K562 (cell line): Measurements from ENCODE around the gene EGFL7. TPM values are rescaled to one million over a fixed set of nuclear protein-coding genes. Genes with fewer than 3 reads are reported as not detected.
A peak's percentile ranks its signal among the peaks of the same experiment; 100 is the strongest.

ENCODE experiments used
- ASH1L ChIP-seq: fragments of 450-650 bp; IDR thresholded peaks from 2 replicates; pipeline ENCODE4 v1.6.1; 2018; ENCODE audit warnings: borderline replicate concordance, mild to moderate bottlenecking, low read depth; ENCODE audit not compliant: partially characterized antibody
- BDP1 ChIP-seq: IDR thresholded peaks from 3 replicates; pipeline ENCODE4 v1.6.1; 2011; ENCODE audit not compliant: insufficient read length, insufficient read depth
- BRD4 ChIP-seq: fragments of 200-600 bp; sonication (generic); IDR thresholded peaks from 2 replicates; pipeline ENCODE4 v1.6.1; 2017; ENCODE audit warnings: inconsistent platforms
- CHD2 ChIP-seq: IDR thresholded peaks from 2 replicates; pipeline ENCODE4 v1.6.1; 2011; ENCODE audit warnings: low read depth, low read length
- FOXK2 ChIP-seq, 2 experiments: fragments of 450-650 bp; IDR thresholded peaks in 1 of 2; conservative IDR thresholded peaks in 1 of 2; 2 replicates each; pipeline ENCODE4 v1.6.1; 2016; ENCODE audit warnings: low read depth in 2 of 2, mild to moderate bottlenecking in 1 of 2
- GTF2F1 ChIP-seq: IDR thresholded peaks from 2 replicates; pipeline ENCODE4 v1.6.1; 2011; ENCODE audit warnings: low read depth, low read length, improper control_type of control experiment
- ILF3 ChIP-seq: fragments of 450-650 bp; IDR thresholded peaks from 2 replicates; pipeline ENCODE4 v1.6.1; 2018; ENCODE audit warnings: antibody characterized with exemption, mild to moderate bottlenecking, moderate library complexity, borderline replicate concordance
- MITF ChIP-seq: IDR thresholded peaks from 2 replicates; pipeline ENCODE4 v1.6.1; 2014; ENCODE audit warnings: antibody characterized with exemption
- NEUROD1 ChIP-seq: fragments of 150-350 bp; IDR thresholded peaks from 2 replicates; pipeline ENCODE4 v1.6.1; 2014; ENCODE audit warnings: borderline replicate concordance, low read length, low read depth; ENCODE audit not compliant: partially characterized antibody
- NONO ChIP-seq, 2 experiments: fragments of 200-400 bp in 1 of 2; fragments of 450-650 bp in 1 of 2; formaldehyde crosslinking in 1 of 2; IDR thresholded peaks; 2 replicates each; pipeline ENCODE4 v1.6.1; 2017; ENCODE audit warnings: low read depth in 2 of 2, mild to moderate bottlenecking in 2 of 2, moderate library complexity in 2 of 2, low read length in 1 of 2
- PTTG1 ChIP-seq: fragments of 450-650 bp; IDR thresholded peaks from 2 replicates; pipeline ENCODE4 v1.6.1; 2016; ENCODE audit warnings: low read depth, mild to moderate bottlenecking, missing genetic modification characterization, missing compliant biosample characterization
- RBBP5 ChIP-seq: fragments of 200-600 bp; sonication (generic); IDR thresholded peaks from 2 replicates; pipeline ENCODE4 v1.6.1; 2012; ENCODE audit warnings: borderline replicate concordance, mild to moderate bottlenecking, low read length, control low read depth, inconsistent platforms; ENCODE audit not compliant: insufficient read depth, poor library complexity, severe bottlenecking
- RBM15 ChIP-seq: fragments of 200-400 bp; formaldehyde crosslinking; IDR thresholded peaks from 2 replicates; pipeline ENCODE4 v1.6.1; 2018; ENCODE audit warnings: mild to moderate bottlenecking, low read length, moderate library complexity; ENCODE audit not compliant: insufficient read depth
- SIRT6 ChIP-seq: IDR thresholded peaks from one replicate; pipeline ENCODE4 v1.6.1; 2012; ENCODE audit warnings: low read depth, mild to moderate bottlenecking, control low read depth, inconsistent platforms, low read length, moderate library complexity
- TAF7 ChIP-seq: fragments of 450-650 bp; IDR thresholded peaks from 2 replicates; pipeline ENCODE4 v1.6.1; 2016; ENCODE audit warnings: missing genetic modification characterization, missing compliant biosample characterization
- TAF9B ChIP-seq: fragments of 450-650 bp; IDR thresholded peaks from 2 replicates; pipeline ENCODE4 v1.6.1; 2018; ENCODE audit warnings: mild to moderate bottlenecking; ENCODE audit not compliant: partially characterized antibody
- TCF7 ChIP-seq: sonication (generic); IDR thresholded peaks from 2 replicates; pipeline ENCODE4 v1.6.1; 2016; ENCODE audit warnings: antibody characterized with exemption, borderline replicate concordance
- TCF7L2 ChIP-seq: fragments of 150-350 bp; IDR thresholded peaks from 2 replicates; pipeline ENCODE4 v1.6.1; 2016; ENCODE audit warnings: low read depth, mild to moderate bottlenecking, low read length, moderate library complexity
- ZBTB8A ChIP-seq: fragments of 450-650 bp; IDR thresholded peaks from 2 replicates; pipeline ENCODE4 v1.6.1; 2018; ENCODE audit warnings: mild to moderate bottlenecking, moderate library complexity; ENCODE audit not compliant: partially characterized antibody
- ZNF184 ChIP-seq: sonication (generic); formaldehyde crosslinking; IDR thresholded peaks from 2 replicates; pipeline ENCODE4 v1.5.0; 2020; ENCODE audit warnings: missing genetic modification reagents
- ZNF444 ChIP-seq: fragments of 250-450 bp; sonication (Bioruptor Pico); IDR thresholded peaks from 2 replicates; pipeline ENCODE4 v1.4.0; 2020; ENCODE audit warnings: mild to moderate bottlenecking, moderate library complexity
- ZNF584 ChIP-seq: fragments of 200-800 bp; sonication (Bioruptor generic); IDR thresholded peaks from 2 replicates; pipeline ENCODE4 v1.6.1; 2016; ENCODE audit warnings: low read depth, mild to moderate bottlenecking, missing genetic modification characterization, missing compliant biosample characterization
- polyA plus RNA-seq, 8 experiments: library from polyadenylated mRNA; depleted of rRNA in 4 of 8; stranded (reverse) in 5 of 8; unstranded in 3 of 8; fragments of >200 nt; fragmentation: Nextera tagmentation in 2 of 8; fragmentation: Illumina TruSeq in 1 of 8; extraction: Ambion mirVana in 2 of 8; extraction: Trizol in 1 of 8; gene quantifications; 2 replicates each; pipeline versions ENCODE4 v1.2.1 to v1.2.3, GENCODE V29; 2011 to 2014; ENCODE audit warnings: inconsistent platforms in 1 of 8, missing spikeins in 1 of 8
- total RNA-seq, 7 experiments: library from RNA; depleted of rRNA in 6 of 7; stranded (reverse); fragments of >200 nt in 6 of 7; fragmentation: Illumina TruSeq in 2 of 7; extraction: Trizol in 2 of 7; gene quantifications; 2 replicates each; pipeline versions ENCODE4 v1.2.1 to v1.2.3, GENCODE V29; 2011 to 2021; ENCODE audit warnings: low replicate concordance in 1 of 7
- TF ChIP-seq, protein P1 (sequence below): sonication (generic); formaldehyde crosslinking; IDR thresholded peaks from 2 replicates; pipeline ENCODE4 v1.8.0; 2022; ENCODE audit warnings: mild to moderate bottlenecking, missing genetic modification reagents
- TF ChIP-seq, protein P2 (sequence below): fragments of 450-650 bp; IDR thresholded peaks from 2 replicates; pipeline ENCODE4 v1.6.1; 2016; ENCODE audit warnings: low read depth, mild to moderate bottlenecking, moderate library complexity

EGFL7 gene
- total and polyA plus RNA-seq, 9 of the 15 experiments (the other 6 are each of a cell fraction or from before 2014, with no cell fraction given), result 1.5 to 286 (median 55.5) TPM

GRCh38 chr9:136614372-136614922 is 48.3 kb upstream of the EGFL7 start (continued):
- TF ChIP-seq, protein P1, sequence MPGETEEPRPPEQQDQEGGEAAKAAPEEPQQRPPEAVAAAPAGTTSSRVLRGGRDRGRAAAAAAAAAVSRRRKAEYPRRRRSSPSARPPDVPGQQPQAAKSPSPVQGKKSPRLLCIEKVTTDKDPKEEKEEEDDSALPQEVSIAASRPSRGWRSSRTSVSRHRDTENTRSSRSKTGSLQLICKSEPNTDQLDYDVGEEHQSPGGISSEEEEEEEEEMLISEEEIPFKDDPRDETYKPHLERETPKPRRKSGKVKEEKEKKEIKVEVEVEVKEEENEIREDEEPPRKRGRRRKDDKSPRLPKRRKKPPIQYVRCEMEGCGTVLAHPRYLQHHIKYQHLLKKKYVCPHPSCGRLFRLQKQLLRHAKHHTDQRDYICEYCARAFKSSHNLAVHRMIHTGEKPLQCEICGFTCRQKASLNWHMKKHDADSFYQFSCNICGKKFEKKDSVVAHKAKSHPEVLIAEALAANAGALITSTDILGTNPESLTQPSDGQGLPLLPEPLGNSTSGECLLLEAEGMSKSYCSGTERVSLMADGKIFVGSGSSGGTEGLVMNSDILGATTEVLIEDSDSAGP (CRISPR knock-in tag), result no peak
- no peak for TF ChIP-seq PTTG1 (tag)
- TF ChIP-seq RBM15, result no peak
- no peak for TF ChIP-seq BDP1
- peak; percentile 54 for TF ChIP-seq NEUROD1
- TF ChIP-seq MITF, result no peak
- no peak for TF ChIP-seq ZBTB8A
- no peak for TF ChIP-seq ILF3
- TF ChIP-seq TAF9B, result no peak
- no peak for TF ChIP-seq ZNF184 (CRISPR knock-in tag)
- TF ChIP-seq TCF7L2, result no peak
- TF ChIP-seq CHD2, result no peak
- no peak for TF ChIP-seq ZNF584 (CRISPR knock-in tag)
- peak; percentile 67 for TF ChIP-seq RBBP5
- TF ChIP-seq, protein P2, sequence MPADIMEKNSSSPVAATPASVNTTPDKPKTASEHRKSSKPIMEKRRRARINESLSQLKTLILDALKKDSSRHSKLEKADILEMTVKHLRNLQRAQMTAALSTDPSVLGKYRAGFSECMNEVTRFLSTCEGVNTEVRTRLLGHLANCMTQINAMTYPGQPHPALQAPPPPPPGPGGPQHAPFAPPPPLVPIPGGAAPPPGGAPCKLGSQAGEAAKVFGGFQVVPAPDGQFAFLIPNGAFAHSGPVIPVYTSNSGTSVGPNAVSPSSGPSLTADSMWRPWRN, result no peak
- TF ChIP-seq GTF2F1, result no peak
- TF ChIP-seq SIRT6, result no peak
- no peak for TF ChIP-seq ASH1L
- no peak for TF ChIP-seq ZNF444 (CRISPR knock-in tag)
- no peak for TF ChIP-seq NONO (IDR thresholded peaks at IDR 0.05; ENCODE audit: low read depth in 2 of 2, low read length in 1 of 2)
- TF ChIP-seq FOXK2 (conservative IDR thresholded peaks at IDR 0.05 in 1 of 2, IDR thresholded peaks at IDR 0.05 in 1 of 2; ENCODE audit: low read depth in 2 of 2), result no peak
- TF ChIP-seq BRD4, result no peak
- TF ChIP-seq TCF7, result no peak
- no peak for TF ChIP-seq TAF7 (tag)
